ENCODE results near the gene POMGNT2. TPM values are rescaled to one million over a fixed set of nuclear protein-coding genes. Genes with fewer than 3 reads are reported as not detected.

The POMGNT2 gene
- polyA plus RNA-seq, 1 donor (not counting 4 experiments of a cell fraction or from before 2014, with no cell fraction given), result 6.0 TPM

DNA sequence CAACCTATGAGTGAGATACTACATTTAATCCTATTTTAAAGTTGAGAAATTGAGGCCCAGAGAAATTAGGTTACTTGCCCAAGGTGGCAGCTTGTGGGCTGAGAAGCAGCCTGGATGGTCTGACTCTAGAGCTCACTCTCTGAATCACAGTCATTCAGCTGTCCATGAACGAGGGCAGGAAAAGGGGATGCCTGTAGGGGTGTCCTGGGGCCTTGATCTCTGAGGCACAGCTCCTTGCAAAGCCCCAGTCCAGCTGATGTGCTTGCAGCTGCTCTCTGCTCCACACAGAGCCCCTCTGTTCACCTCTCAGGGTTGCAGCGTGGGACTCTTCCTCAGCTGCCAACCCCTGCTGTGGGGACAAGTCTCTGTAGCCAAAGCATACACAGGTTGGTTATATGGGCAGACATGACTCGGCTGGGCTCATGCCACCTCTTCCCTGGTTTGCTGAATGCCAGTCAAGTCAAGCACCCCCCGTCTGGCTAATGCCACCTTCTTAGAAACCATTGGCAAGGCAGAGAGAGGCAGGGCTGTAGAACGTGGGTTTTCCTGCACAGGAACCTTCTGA is 70.0 kb downstream of the POMGNT2 start:
- dilution Hi-C loops (cut with MboI; ENCODE audit: extremely low pct_ligation_motif_present, low sequenced_read_pairs), result no loop called here
- no peak overlapping the region for H3K4me2 ChIP-seq (ENCODE audit: control insufficient read depth, extremely low read depth, insufficient read depth, low read depth, low read length)
- no peak for FAIRE-seq
- no peaks in the 10 kb centered on the region for H3K27me3 ChIP-seq (ENCODE audit: control insufficient read depth, extremely low read depth, insufficient read depth, low read length)
- no peak overlapping the region for H2AFZ ChIP-seq (ENCODE audit: control insufficient read depth, low read length)
- no peaks in the 10 kb centered on the region for H3K4me1 ChIP-seq (ENCODE audit: control insufficient read depth, extremely low read depth, insufficient read depth, low read length)
- H3K79me2 ChIP-seq (ENCODE audit: control insufficient read depth, insufficient read depth, low read length), result no peaks in the 10 kb centered on the region
- DNase-seq (ENCODE audit: low read depth, low spot score), result no peak
- no peaks in the 10 kb centered on the region for H3K36me3 ChIP-seq (ENCODE audit: control insufficient read depth in 2 of 2, extremely low read depth in 1 of 2, insufficient read depth in 2 of 2, low read length in 2 of 2)
- no peak overlapping the region for H3K4me3 ChIP-seq (ENCODE audit: control insufficient read depth in 2 of 3, extremely low read depth in 1 of 3, insufficient read depth in 2 of 3, low read depth in 1 of 3, low read length in 3 of 3)
- no peak overlapping the region for H3K9ac ChIP-seq (ENCODE audit: control insufficient read depth, extremely low read depth, insufficient read depth, low read length)
- no peaks in the 10 kb centered on the region for H3K9me3 ChIP-seq (ENCODE audit: control insufficient read depth, low read depth, low read length)
- H3K9me1 ChIP-seq (ENCODE audit: control insufficient read depth, extremely low read depth, insufficient read depth, low read length), result no peaks in the 10 kb centered on the region
- TF ChIP-seq EZH2 (IDR thresholded peaks at IDR 0.05; ENCODE audit: low read length), result no peak
- TF ChIP-seq, protein P1, sequence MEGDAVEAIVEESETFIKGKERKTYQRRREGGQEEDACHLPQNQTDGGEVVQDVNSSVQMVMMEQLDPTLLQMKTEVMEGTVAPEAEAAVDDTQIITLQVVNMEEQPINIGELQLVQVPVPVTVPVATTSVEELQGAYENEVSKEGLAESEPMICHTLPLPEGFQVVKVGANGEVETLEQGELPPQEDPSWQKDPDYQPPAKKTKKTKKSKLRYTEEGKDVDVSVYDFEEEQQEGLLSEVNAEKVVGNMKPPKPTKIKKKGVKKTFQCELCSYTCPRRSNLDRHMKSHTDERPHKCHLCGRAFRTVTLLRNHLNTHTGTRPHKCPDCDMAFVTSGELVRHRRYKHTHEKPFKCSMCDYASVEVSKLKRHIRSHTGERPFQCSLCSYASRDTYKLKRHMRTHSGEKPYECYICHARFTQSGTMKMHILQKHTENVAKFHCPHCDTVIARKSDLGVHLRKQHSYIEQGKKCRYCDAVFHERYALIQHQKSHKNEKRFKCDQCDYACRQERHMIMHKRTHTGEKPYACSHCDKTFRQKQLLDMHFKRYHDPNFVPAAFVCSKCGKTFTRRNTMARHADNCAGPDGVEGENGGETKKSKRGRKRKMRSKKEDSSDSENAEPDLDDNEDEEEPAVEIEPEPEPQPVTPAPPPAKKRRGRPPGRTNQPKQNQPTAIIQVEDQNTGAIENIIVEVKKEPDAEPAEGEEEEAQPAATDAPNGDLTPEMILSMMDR (optimal IDR thresholded peaks at IDR 0.05 in 1 of 3, IDR thresholded peaks at IDR 0.05 in 1 of 3, conservative IDR thresholded peaks at IDR 0.05 in 1 of 3; ENCODE audit: extremely low read depth in 1 of 3, insufficient read depth in 2 of 3, low read length in 3 of 3), result no peak
- no peak overlapping the region for H3K27ac ChIP-seq (ENCODE audit: control insufficient read depth, insufficient read depth, low read length)
- no peaks in the 10 kb centered on the region for H4K20me1 ChIP-seq (ENCODE audit: control insufficient read depth, extremely low read depth, insufficient read depth, low read length)

DNA sequence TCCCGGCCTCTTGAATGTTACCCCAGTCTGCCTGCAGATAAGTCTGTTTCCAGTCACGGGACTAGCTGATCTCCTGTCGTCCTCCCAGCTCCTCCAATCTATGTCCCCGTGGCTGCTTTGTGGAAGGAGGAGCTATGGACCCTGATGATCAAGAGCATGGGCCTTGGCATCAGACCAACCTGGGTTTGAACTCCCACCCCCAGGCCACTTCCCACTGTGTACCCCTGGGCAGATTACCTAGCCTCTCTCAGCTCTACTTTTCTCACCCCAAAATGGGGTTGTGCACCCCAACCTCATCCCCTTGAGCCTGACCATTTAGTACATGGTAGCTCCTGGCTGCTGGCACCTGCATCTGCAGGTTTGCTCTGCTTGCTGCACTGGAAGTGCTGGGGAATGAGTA is 71.0 kb downstream of the POMGNT2 start:
- FAIRE-seq, result no peak
- Histone ChIP-seq H4K20me1 (ENCODE audit: control insufficient read depth, extremely low read depth, insufficient read depth, low read length) (no peaks in the 10 kb centered on the region), H3K27me3 (ENCODE audit: control insufficient read depth, extremely low read depth, insufficient read depth, low read length) (no peaks in the 10 kb centered on the region), H3K9me1 (ENCODE audit: control insufficient read depth, extremely low read depth, insufficient read depth, low read length) (no peaks in the 10 kb centered on the region), H3K27ac (ENCODE audit: control insufficient read depth, insufficient read depth, low read length) (no peak overlapping the region), H3K4me1 (ENCODE audit: control insufficient read depth, extremely low read depth, insufficient read depth, low read length) (no peaks in the 10 kb centered on the region), H3K9me3 (ENCODE audit: control insufficient read depth, low read depth, low read length) (no peaks in the 10 kb centered on the region), H3K9ac (ENCODE audit: control insufficient read depth, extremely low read depth, insufficient read depth, low read length) (no peak overlapping the region), H3K4me3 (ENCODE audit: control insufficient read depth in 2 of 3, extremely low read depth in 1 of 3, insufficient read depth in 2 of 3, low read depth in 1 of 3, low read length in 3 of 3) (no peak overlapping the region), H3K79me2 (ENCODE audit: control insufficient read depth, insufficient read depth, low read length) (no peaks in the 10 kb centered on the region), H3K4me2 (ENCODE audit: control insufficient read depth, extremely low read depth, insufficient read depth, low read depth, low read length) (no peak overlapping the region), H2AFZ (ENCODE audit: control insufficient read depth, low read length) (no peak overlapping the region), H3K36me3 (ENCODE audit: control insufficient read depth in 2 of 2, extremely low read depth in 1 of 2, insufficient read depth in 2 of 2, low read length in 2 of 2) (no peaks in the 10 kb centered on the region)
- TF ChIP-seq EZH2 (IDR thresholded peaks at IDR 0.05; ENCODE audit: low read length), result no peak
- TF ChIP-seq, protein P1 (optimal IDR thresholded peaks at IDR 0.05 in 1 of 3, IDR thresholded peaks at IDR 0.05 in 1 of 3, conservative IDR thresholded peaks at IDR 0.05 in 1 of 3; ENCODE audit: extremely low read depth in 1 of 3, insufficient read depth in 2 of 3, low read length in 3 of 3), result no peak
- no peak for DNase-seq (ENCODE audit: low read depth, low spot score)
- dilution Hi-C loops (cut with MboI; ENCODE audit: extremely low pct_ligation_motif_present, low sequenced_read_pairs), result no loop called here
